ENCODE results near the gene SPIN1.

SPIN1 gene

DNA sequence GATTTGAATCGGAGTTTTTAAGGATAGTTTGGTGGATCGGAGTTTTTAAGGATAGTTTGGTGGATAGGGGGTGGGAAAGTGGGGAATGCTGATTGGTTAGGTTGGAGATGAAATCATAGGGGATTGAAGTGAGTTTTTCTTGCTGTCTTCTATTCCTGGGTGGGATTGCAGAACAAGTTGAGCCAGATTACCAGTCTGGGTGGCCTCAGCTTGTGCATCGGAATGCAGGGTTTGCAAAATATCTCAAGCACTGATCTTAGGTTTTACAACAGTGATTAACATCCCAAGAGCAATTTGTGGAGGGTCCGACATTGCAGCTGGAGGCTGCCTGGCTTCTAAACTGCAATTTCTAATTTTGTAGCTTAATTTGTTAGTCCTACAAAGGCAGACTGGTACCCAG is 123.7 kb downstream of the SPIN1 start:
- DNase-seq (ENCODE audit: low read depth), result no peak
- in situ Hi-C loops (cut with HindIII; ENCODE audit: low sequenced_read_pairs), result no loop called here
- TF ChIP-seq, protein P1, sequence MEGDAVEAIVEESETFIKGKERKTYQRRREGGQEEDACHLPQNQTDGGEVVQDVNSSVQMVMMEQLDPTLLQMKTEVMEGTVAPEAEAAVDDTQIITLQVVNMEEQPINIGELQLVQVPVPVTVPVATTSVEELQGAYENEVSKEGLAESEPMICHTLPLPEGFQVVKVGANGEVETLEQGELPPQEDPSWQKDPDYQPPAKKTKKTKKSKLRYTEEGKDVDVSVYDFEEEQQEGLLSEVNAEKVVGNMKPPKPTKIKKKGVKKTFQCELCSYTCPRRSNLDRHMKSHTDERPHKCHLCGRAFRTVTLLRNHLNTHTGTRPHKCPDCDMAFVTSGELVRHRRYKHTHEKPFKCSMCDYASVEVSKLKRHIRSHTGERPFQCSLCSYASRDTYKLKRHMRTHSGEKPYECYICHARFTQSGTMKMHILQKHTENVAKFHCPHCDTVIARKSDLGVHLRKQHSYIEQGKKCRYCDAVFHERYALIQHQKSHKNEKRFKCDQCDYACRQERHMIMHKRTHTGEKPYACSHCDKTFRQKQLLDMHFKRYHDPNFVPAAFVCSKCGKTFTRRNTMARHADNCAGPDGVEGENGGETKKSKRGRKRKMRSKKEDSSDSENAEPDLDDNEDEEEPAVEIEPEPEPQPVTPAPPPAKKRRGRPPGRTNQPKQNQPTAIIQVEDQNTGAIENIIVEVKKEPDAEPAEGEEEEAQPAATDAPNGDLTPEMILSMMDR (IDR thresholded peaks at IDR 0.05; ENCODE audit: low read depth, low read length, missing control alignments), result no peak
- no peak overlapping the region for H3K4me3 ChIP-seq (ENCODE audit: low read depth, low read length)

DNA sequence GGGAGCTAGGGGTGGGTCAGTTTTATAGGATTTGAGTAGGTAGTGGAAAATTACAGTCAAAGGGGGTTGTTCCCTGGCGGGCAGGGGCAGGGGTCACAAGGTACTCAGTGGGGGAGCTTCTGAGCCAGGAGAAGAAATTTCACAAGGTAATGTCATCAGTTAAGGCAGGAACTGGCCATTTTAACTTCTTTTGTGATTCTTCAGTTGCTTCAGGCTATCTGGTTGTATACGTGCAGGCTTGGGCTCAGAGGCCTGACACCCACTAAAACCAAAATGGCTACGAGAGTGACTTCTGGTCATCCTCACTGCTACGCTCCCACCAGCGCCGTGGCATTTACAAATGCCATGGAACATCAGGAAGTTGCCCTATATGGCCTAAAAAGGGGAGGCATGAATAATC is 126.0 kb downstream of the SPIN1 start:
- in situ Hi-C loops (cut with HindIII; ENCODE audit: low sequenced_read_pairs), result no loop called here
- TF ChIP-seq, protein P1 (IDR thresholded peaks at IDR 0.05; ENCODE audit: low read depth, low read length, missing control alignments), result no peak
- no peak for DNase-seq (ENCODE audit: low read depth)
- no peak overlapping the region for H3K4me3 ChIP-seq (ENCODE audit: low read depth, low read length)

DNA sequence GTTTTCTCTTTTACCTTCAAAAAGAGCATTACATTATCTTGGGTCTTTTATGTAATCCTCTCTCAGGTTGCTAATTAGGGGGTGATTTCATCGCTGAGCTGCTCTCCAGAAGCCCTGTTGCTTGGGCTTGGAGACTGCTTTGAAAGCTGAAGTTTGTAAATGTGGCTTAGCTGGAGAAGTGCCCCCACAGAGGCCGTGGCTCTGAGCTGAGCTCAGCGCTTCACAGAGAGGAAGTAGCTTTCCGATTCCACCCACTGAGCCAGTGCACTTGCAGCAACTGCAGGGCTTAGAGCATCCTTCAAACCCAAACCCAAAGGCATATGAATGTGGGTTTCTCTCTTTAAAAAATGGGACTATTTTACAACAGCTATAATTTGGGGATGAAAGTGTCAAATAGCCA is 133.1 kb downstream of the SPIN1 start:
- in situ Hi-C loops (cut with HindIII; ENCODE audit: low sequenced_read_pairs), result no loop called here
- no peak for DNase-seq (ENCODE audit: low read depth)
- TF ChIP-seq, protein P1 (IDR thresholded peaks at IDR 0.05; ENCODE audit: low read depth, low read length, missing control alignments), result no peak
- H3K4me3 ChIP-seq (ENCODE audit: low read depth, low read length), result no peak overlapping the region

- in situ Hi-C loops (cut with HindIII; ENCODE audit: low sequenced_read_pairs), result no loop called here
- TF ChIP-seq, protein P1 (IDR thresholded peaks at IDR 0.05; ENCODE audit: low read depth, low read length, missing control alignments), result no peak
- DNase-seq (ENCODE audit: low read depth), result no peak
- H3K4me3 ChIP-seq (ENCODE audit: low read depth, low read length), result no peak overlapping the region
Observed at GRCh38 chr9:88522360-88522759, 134.1 kb downstream of the SPIN1 start.

DNA sequence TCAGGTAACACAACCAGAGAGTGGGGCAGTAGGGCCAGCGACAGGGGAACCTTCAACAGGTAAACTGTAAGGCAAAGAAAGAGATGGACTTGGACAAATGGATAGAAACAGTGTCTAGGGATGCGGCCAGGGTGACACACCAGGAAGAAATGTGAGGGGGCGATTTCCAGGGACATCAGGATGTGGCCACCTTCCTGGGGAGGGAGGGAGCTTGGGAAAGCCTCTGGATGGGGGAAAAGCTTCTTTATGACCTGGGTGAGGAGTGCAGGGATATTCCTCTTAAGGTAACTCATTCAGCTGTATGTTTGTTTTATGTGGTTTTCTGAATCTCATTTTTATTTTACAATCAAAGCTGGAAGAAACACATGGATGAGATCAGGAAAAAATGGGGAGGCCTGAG is 134.8 kb downstream of the SPIN1 start:
- H3K4me3 ChIP-seq (ENCODE audit: low read depth, low read length), result no peak overlapping the region
- in situ Hi-C loops (cut with HindIII; ENCODE audit: low sequenced_read_pairs), result no loop called here
- TF ChIP-seq, protein P1 (IDR thresholded peaks at IDR 0.05; ENCODE audit: low read depth, low read length, missing control alignments), result no peak
- no peak for DNase-seq (ENCODE audit: low read depth)

- no peak overlapping the region for H3K4me3 ChIP-seq (ENCODE audit: low read depth, low read length)
- in situ Hi-C loops (cut with HindIII; ENCODE audit: low sequenced_read_pairs), result no loop called here
- TF ChIP-seq, protein P1 (IDR thresholded peaks at IDR 0.05; ENCODE audit: low read depth, low read length, missing control alignments), result no peak
- DNase-seq (ENCODE audit: low read depth), result no peak
Observed at GRCh38 chr9:88524911-88525310, 136.7 kb downstream of the SPIN1 start.

GRCh38 chr9:88527618-88528017 is 139.4 kb downstream of the SPIN1 start:
- TF ChIP-seq, protein P1 (IDR thresholded peaks at IDR 0.05; ENCODE audit: low read depth, low read length, missing control alignments), result no peak
- in situ Hi-C loops (cut with HindIII; ENCODE audit: low sequenced_read_pairs), result no loop called here
- no peak for DNase-seq (ENCODE audit: low read depth)
- no peak overlapping the region for H3K4me3 ChIP-seq (ENCODE audit: low read depth, low read length)
